Stomach (tissue), 9 donors: Measurements from ENCODE around the gene PRKN. TPM values are rescaled to one million over a fixed set of nuclear protein-coding genes. Genes with fewer than 3 reads are reported as not detected.
A peak's percentile ranks its signal among the peaks of the same experiment; 100 is the strongest.

Experiments used
- DNase-seq, 2 donors: peaks; one replicate each; pipeline versions ENCODE4 v3.0.0 to v3.0.0-alpha.2; 2013 to 2019
- H3K27ac ChIP-seq, 5 donors: fragments of 200-600 bp in 4 of 5; sonication (generic) in 4 of 5; one replicate each; pipeline ENCODE4 v1.5.1; 2013 to 2019; ENCODE audit warnings: mild to moderate bottlenecking in 1 of 5, moderate library complexity in 1 of 5
- H3K27me3 ChIP-seq, 3 donors: fragments of 200-600 bp; sonication (generic); one replicate each; pipeline ENCODE4 v1.5.1; 2017 to 2019; ENCODE audit warnings: mixed run types in 1 of 3
- H3K36me3 ChIP-seq, 4 donors: fragments of 200-600 bp; sonication (generic); 1 replicate in 3 of 4; 2 replicates in 1 of 4; pipeline ENCODE4 v1.5.1; 2016 to 2019
- H3K4me1 ChIP-seq, 4 donors: fragments of 200-600 bp; sonication (generic); one replicate each; pipeline ENCODE4 v1.5.1; 2016 to 2019
- H3K4me3 ChIP-seq, 4 donors: fragments of 200-600 bp; sonication (generic) in 3 of 4; one replicate each; pipeline ENCODE4 v1.5.1; 2016 to 2019; ENCODE audit warnings: mild to moderate bottlenecking in 1 of 4
- H3K9me3 ChIP-seq, 4 donors: fragments of 200-600 bp; sonication (generic); one replicate each; pipeline ENCODE4 v1.5.1; 2016 to 2019
- EP300 ChIP-seq: sonication (generic); formaldehyde crosslinking; IDR thresholded peaks from one replicate; pipeline ENCODE4 v1.6.1; 2017; ENCODE audit warnings: antibody characterized with exemption
- POLR2A ChIP-seq, 4 donors: fragments of 450-650 bp; IDR thresholded peaks; one replicate each; pipeline ENCODE4 v1.6.1; 2016; ENCODE audit warnings: antibody characterized with exemption in 4 of 4, control low read depth in 2 of 4, mild to moderate bottlenecking in 1 of 4, moderate library complexity in 1 of 4
- POLR2AphosphoS5 ChIP-seq, 3 donors: sonication (generic); formaldehyde crosslinking; IDR thresholded peaks; one replicate each; pipeline ENCODE4 v1.6.1; 2016; ENCODE audit warnings: antibody characterized with exemption in 3 of 3
- WGBS, 5 donors: extraction: QIAGEN DNeasy Blood & Tissue Kit in 3 of 5; methylation state at CpG; one replicate each; pipeline versions ENCODE4 v1.1.5 to v1.1.7; 2013 to 2018; 5-methylcytosine and 5-hydroxymethylcytosine counted together
- intact Hi-C: fragments of 100-400 bp; cut with DNase I; formaldehyde crosslinking; loops from one replicate; pipeline ENCODE4 v1.15.1; 2023; ENCODE audit warnings: low total_unique reads
- polyA plus RNA-seq, 3 donors: library from polyadenylated mRNA; stranded (reverse); fragments of 200-250 nt; gene quantifications; one replicate each; pipeline ENCODE4 v1.2.3, GENCODE V29; 2013
- total RNA-seq, 5 donors: library from RNA; depleted of rRNA; stranded (reverse); fragments of >200 nt; gene quantifications; one replicate each; pipeline versions ENCODE4 v1.1.0 to v1.2.3, GENCODE V29; 2014 to 2016
- TF ChIP-seq, protein P1 (sequence below), 7 experiments: fragments of 450-650 bp in 4 of 7; fragments of 200-600 bp in 3 of 7; sonication (generic) in 3 of 7; IDR thresholded peaks; one replicate each; pipeline ENCODE4 v1.5.1; 2016 to 2019; ENCODE audit warnings: antibody characterized with exemption in 7 of 7, control low read depth in 2 of 7, mild to moderate bottlenecking in 1 of 7
- donor health status: healthy with polysubstance abuse.
- donor health status: Bipolar disorder and iron deficiency.
- donor health status: healthy.

The PRKN gene
- total and polyA plus RNA-seq, 8 donors: 0.68 to 19.8 (median 9.5) TPM

DNA sequence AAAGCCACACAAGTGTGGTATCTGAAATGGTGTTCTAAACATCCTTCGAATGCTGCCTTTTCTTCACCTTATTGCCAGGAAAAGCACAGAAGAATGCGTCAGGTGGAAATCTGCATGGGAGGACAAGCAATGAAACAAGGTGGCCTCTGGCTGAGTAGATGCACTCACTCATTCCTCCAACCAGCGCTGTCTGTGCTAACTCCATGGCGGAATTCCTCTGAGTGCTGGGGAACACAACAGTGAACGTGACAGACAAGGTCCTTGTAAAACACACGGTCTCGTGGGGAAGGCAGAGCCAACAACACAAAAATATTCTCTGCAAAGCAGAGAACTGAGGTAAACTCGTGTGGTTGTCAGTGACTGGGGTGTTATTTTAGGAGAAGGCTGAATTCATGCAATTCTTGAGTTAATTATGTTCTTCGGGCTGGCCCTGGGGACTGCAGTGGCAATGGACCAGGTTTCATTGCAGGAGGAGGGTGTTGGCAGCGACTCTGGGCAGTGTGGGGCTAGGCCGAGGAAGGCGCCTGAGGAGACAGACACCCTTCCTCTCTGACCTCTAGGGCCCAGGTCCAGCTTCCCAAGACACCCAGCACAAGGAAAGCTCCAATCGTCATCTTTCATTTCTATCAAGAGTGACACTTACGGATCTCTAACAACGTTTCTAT is 339.7 kb downstream of the PRKN start:
- Histone ChIP-seq H3K4me3 (no peak overlapping the region), H3K9me3 (no peaks in the 10 kb centered on the region), H3K27me3 (no peaks in the 10 kb centered on the region), H3K4me1 (no peaks in the 10 kb centered on the region), H3K36me3 (no peaks in the 10 kb centered on the region), H3K27ac (no peak overlapping the region)
- DNase-seq: no peak
- 81 to 92% (median 90%) methylated on average over 15 of the region's 15 CpGs for WGBS, 5 donors
- TF ChIP-seq, protein P1, sequence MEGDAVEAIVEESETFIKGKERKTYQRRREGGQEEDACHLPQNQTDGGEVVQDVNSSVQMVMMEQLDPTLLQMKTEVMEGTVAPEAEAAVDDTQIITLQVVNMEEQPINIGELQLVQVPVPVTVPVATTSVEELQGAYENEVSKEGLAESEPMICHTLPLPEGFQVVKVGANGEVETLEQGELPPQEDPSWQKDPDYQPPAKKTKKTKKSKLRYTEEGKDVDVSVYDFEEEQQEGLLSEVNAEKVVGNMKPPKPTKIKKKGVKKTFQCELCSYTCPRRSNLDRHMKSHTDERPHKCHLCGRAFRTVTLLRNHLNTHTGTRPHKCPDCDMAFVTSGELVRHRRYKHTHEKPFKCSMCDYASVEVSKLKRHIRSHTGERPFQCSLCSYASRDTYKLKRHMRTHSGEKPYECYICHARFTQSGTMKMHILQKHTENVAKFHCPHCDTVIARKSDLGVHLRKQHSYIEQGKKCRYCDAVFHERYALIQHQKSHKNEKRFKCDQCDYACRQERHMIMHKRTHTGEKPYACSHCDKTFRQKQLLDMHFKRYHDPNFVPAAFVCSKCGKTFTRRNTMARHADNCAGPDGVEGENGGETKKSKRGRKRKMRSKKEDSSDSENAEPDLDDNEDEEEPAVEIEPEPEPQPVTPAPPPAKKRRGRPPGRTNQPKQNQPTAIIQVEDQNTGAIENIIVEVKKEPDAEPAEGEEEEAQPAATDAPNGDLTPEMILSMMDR (IDR thresholded peaks at IDR 0.05): no peak
- TF ChIP-seq POLR2A (IDR thresholded peaks at IDR 0.05) (no peak), EP300 (no peak), POLR2AphosphoS5 (IDR thresholded peaks at IDR 0.05) (no peak)
- intact Hi-C loops: no loop called here

GRCh38 chr6:162385980-162386379 is 341.6 kb downstream of the PRKN start:
- DNase-seq: peak in 1 of 2 donors; percentile 17
- Histone ChIP-seq H3K36me3 (no peaks in the 10 kb centered on the region), H3K27me3 (no peaks in the 10 kb centered on the region), H3K4me3 (no peak overlapping the region), H3K27ac (no peak overlapping the region), H3K9me3 (no peaks in the 10 kb centered on the region), H3K4me1 (no peaks in the 10 kb centered on the region)
- WGBS, 5 donors: 75 to 90% (median 84%) methylated on average over 4 of the region's 4 CpGs
- intact Hi-C loops: no loop called here
- TF ChIP-seq POLR2AphosphoS5 (IDR thresholded peaks at IDR 0.05): no peak

DNA sequence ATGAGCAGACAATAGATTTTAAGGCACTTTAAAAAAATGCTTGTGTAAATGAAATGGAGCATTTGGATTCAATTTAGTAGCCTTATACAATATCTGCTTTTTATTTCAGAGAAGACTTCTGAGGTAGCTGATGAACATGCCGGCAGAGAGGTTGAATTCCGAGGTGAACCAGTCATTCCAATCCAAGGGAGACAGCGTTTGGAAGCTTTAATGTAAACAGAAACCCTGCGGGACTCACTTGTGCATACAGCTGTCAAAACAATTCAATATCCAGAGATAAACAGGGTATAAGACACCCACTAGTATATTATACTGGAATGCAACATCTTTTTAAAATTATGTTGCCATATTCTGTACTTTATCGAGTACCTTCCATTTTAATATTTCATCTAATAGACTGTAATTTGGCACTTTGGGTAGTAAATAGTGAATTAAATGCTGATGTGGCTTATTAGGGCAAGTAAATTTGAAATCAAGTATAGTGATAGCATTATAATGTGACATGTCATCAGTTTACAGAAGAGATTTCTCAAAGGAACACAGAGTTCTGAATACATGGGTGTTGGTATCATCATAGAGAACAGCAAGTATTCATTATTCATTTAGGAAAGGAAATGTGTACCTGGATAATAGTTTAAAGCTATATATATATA is 347.7 kb downstream of the PRKN start:
- DNase-seq: no peak
- H3K36me3 ChIP-seq: no peaks in the 10 kb centered on the region
- no peak overlapping the region for H3K27ac ChIP-seq
- WGBS, 5 donors: 39 to 65% (median 58%) methylated on average over 5 of the region's 5 CpGs
- H3K27me3 ChIP-seq: no peaks in the 10 kb centered on the region
- TF ChIP-seq, protein P1 (IDR thresholded peaks at IDR 0.05): no peak
- TF ChIP-seq POLR2A (IDR thresholded peaks at IDR 0.05): no peak
- no peak for TF ChIP-seq EP300
- TF ChIP-seq POLR2AphosphoS5 (IDR thresholded peaks at IDR 0.05): no peak
- H3K9me3 ChIP-seq: no peaks in the 10 kb centered on the region
- intact Hi-C loops: no loop called here
- peaks cover 0 to 6% (median 0%) of the 10 kb centered on the region in 4 donors for H3K4me1 ChIP-seq
- no peak overlapping the region for H3K4me3 ChIP-seq

- Histone ChIP-seq H3K36me3 (no peaks in the 10 kb centered on the region), H3K9me3 (no peaks in the 10 kb centered on the region), H3K4me3 (no peak overlapping the region), H3K27ac (no peak overlapping the region), H3K4me1 (peaks cover 0 to 6% (median 0%) of the 10 kb centered on the region in 4 donors), H3K27me3 (no peaks in the 10 kb centered on the region)
- intact Hi-C loops: no loop called here
- TF ChIP-seq, protein P1 (IDR thresholded peaks at IDR 0.05): no peak
- no peak for TF ChIP-seq POLR2A (IDR thresholded peaks at IDR 0.05)
- TF ChIP-seq POLR2AphosphoS5 (IDR thresholded peaks at IDR 0.05): no peak
- 82 to 93% (median 84%) methylated on average over 7 of the region's 7 CpGs for WGBS, 5 donors
- no peak for DNase-seq
These were observed 349.8 kb downstream of the PRKN start for GRCh38 chr6:162377735-162378134.

DNA sequence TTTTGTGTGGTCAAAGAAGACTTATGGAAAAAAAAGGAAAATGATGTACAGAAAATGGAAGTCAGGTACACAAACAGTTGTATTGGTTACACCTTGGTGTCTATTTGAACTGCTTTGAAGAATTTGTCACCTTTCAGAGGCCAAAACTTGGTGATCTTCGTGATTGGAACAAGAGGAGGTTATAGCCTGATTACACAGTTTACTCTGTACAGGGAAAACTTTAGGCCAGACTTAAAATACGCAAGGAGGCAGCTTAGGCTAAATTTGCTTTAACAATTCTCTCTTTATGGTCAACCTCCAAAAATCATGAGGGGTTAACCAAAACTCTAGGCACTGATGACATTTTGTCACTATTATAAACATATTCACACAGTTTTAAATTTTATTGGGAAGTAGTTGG is 353.7 kb downstream of the PRKN start:
- DNase-seq: no peak
- H3K4me3 ChIP-seq: no peak overlapping the region
- H3K27ac ChIP-seq: peak overlapping the region in 1 of 5 donors; percentile 49
- H3K9me3 ChIP-seq: no peaks in the 10 kb centered on the region
- no peaks in the 10 kb centered on the region for H3K4me1 ChIP-seq
- H3K27me3 ChIP-seq: no peaks in the 10 kb centered on the region
- intact Hi-C loops: no loop called here
- no peaks in the 10 kb centered on the region for H3K36me3 ChIP-seq
- 31 to 66% (median 43%) methylated on average over 2 of the region's 2 CpGs for WGBS, 5 donors
- TF ChIP-seq EP300 (no peak), POLR2AphosphoS5 (IDR thresholded peaks at IDR 0.05) (no peak), POLR2A (IDR thresholded peaks at IDR 0.05) (no peak)
- TF ChIP-seq, protein P1 (IDR thresholded peaks at IDR 0.05): no peak
